Stomach (tissue), 9 donors: ENCODE results near the gene YARS1. TPM values are rescaled to one million over a fixed set of nuclear protein-coding genes. Genes with fewer than 3 reads are reported as not detected.

Source experiments
- DNase-seq, 2 donors: peaks; one replicate each; pipeline versions ENCODE4 v3.0.0 to v3.0.0-alpha.2; 2013 to 2019
- H3K27ac ChIP-seq, 5 donors: fragments of 200-600 bp in 4 of 5; sonication (generic) in 4 of 5; one replicate each; pipeline ENCODE4 v1.5.1; 2013 to 2019; ENCODE audit warnings: mild to moderate bottlenecking in 1 of 5, moderate library complexity in 1 of 5
- H3K27me3 ChIP-seq, 3 donors: fragments of 200-600 bp; sonication (generic); one replicate each; pipeline ENCODE4 v1.5.1; 2017 to 2019; ENCODE audit warnings: mixed run types in 1 of 3
- H3K36me3 ChIP-seq, 4 donors: fragments of 200-600 bp; sonication (generic); 1 replicate in 3 of 4; 2 replicates in 1 of 4; pipeline ENCODE4 v1.5.1; 2016 to 2019
- H3K4me1 ChIP-seq, 4 donors: fragments of 200-600 bp; sonication (generic); one replicate each; pipeline ENCODE4 v1.5.1; 2016 to 2019
- H3K4me3 ChIP-seq, 4 donors: fragments of 200-600 bp; sonication (generic) in 3 of 4; one replicate each; pipeline ENCODE4 v1.5.1; 2016 to 2019; ENCODE audit warnings: mild to moderate bottlenecking in 1 of 4
- H3K9me3 ChIP-seq, 4 donors: fragments of 200-600 bp; sonication (generic); one replicate each; pipeline ENCODE4 v1.5.1; 2016 to 2019
- CTCF ChIP-seq, 7 experiments: fragments of 450-650 bp in 4 of 7; fragments of 200-600 bp in 3 of 7; sonication (generic) in 3 of 7; IDR thresholded peaks; one replicate each; pipeline ENCODE4 v1.5.1; 2016 to 2019; ENCODE audit warnings: antibody characterized with exemption in 7 of 7, control low read depth in 2 of 7, mild to moderate bottlenecking in 1 of 7
- EP300 ChIP-seq: sonication (generic); formaldehyde crosslinking; IDR thresholded peaks from one replicate; pipeline ENCODE4 v1.6.1; 2017; ENCODE audit warnings: antibody characterized with exemption
- POLR2A ChIP-seq, 4 donors: fragments of 450-650 bp; IDR thresholded peaks; one replicate each; pipeline ENCODE4 v1.6.1; 2016; ENCODE audit warnings: antibody characterized with exemption in 4 of 4, control low read depth in 2 of 4, mild to moderate bottlenecking in 1 of 4, moderate library complexity in 1 of 4
- POLR2AphosphoS5 ChIP-seq, 3 donors: sonication (generic); formaldehyde crosslinking; IDR thresholded peaks; one replicate each; pipeline ENCODE4 v1.6.1; 2016; ENCODE audit warnings: antibody characterized with exemption in 3 of 3
- WGBS, 5 donors: extraction: QIAGEN DNeasy Blood & Tissue Kit in 3 of 5; methylation state at CpG; one replicate each; pipeline versions ENCODE4 v1.1.5 to v1.1.7; 2013 to 2018; 5-methylcytosine and 5-hydroxymethylcytosine counted together
- intact Hi-C: fragments of 100-400 bp; cut with DNase I; formaldehyde crosslinking; loops from one replicate; pipeline ENCODE4 v1.15.1; 2023; ENCODE audit warnings: low total_unique reads
- polyA plus RNA-seq, 3 donors: library from polyadenylated mRNA; stranded (reverse); fragments of 200-250 nt; gene quantifications; one replicate each; pipeline ENCODE4 v1.2.3, GENCODE V29; 2013
- total RNA-seq, 5 donors: library from RNA; depleted of rRNA; stranded (reverse); fragments of >200 nt; gene quantifications; one replicate each; pipeline versions ENCODE4 v1.1.0 to v1.2.3, GENCODE V29; 2014 to 2016
- donor health status: healthy with polysubstance abuse.
- donor health status: Bipolar disorder and iron deficiency.
- donor health status: healthy.

Gene YARS1
- total and polyA plus RNA-seq, 8 donors: 26.9 to 99.1 (median 55.4) TPM

- WGBS, 5 donors: 39 to 46% (median 41%) methylated on average over 2 of the region's 2 CpGs
- Histone ChIP-seq H3K27ac (peak overlapping the region; percentile 41 to 74 (median 56)), H3K9me3 (no peaks in the 10 kb centered on the region), H3K36me3 (peaks cover 54 to 100% (median 96%) of the 10 kb centered on the region in 4 donors), H3K4me1 (peaks cover 14 to 55% (median 39%) of the 10 kb centered on the region in 4 donors), H3K27me3 (no peaks in the 10 kb centered on the region), H3K4me3 (no peak overlapping the region)
- TF ChIP-seq CTCF (IDR thresholded peaks at IDR 0.05): no peak
- no peak for TF ChIP-seq EP300
- TF ChIP-seq POLR2A (IDR thresholded peaks at IDR 0.05): no peak
- TF ChIP-seq POLR2AphosphoS5 (IDR thresholded peaks at IDR 0.05): peak in 1 of 3 donors; percentile 10
- intact Hi-C loops: loop anchor here (5.0 kb wide), 1 partner anchor 63 kb away; no protein-coding TSS in a partner anchor
- DNase-seq: peak in 1 of 2 donors; percentile 81
Observed at GRCh38 chr1:32774950-32775634, 42.1 kb downstream of the YARS1 start.

GRCh38 chr1:32774464-32774808 is 42.7 kb downstream of the YARS1 start:
- Histone ChIP-seq H3K27ac (peak overlapping the region in 4 of 5 donors; percentile 46 to 74 (median 64)), H3K4me1 (peaks cover 14 to 62% (median 42%) of the 10 kb centered on the region in 4 donors), H3K36me3 (peaks cover 54 to 100% (median 96%) of the 10 kb centered on the region in 4 donors), H3K4me3 (no peak overlapping the region), H3K9me3 (no peaks in the 10 kb centered on the region), H3K27me3 (no peaks in the 10 kb centered on the region)
- DNase-seq: no peak
- TF ChIP-seq EP300: no peak
- intact Hi-C loops: loop anchor here (5.0 kb wide), 1 partner anchor 62 kb away; no protein-coding TSS in a partner anchor

GRCh38 chr1:32773764-32774463 is 43.2 kb downstream of the YARS1 start:
- intact Hi-C loops: loop anchor here (5.0 kb wide), 1 partner anchor 62 kb away; no protein-coding TSS in a partner anchor
- whole genome bisulfite sequencing, 5 donors: 71 to 84% (median 72%) methylated on average over 7 of the region's 7 CpGs

GRCh38 chr1:32773018-32773763 is 44.0 kb downstream of the YARS1 start:
- Histone ChIP-seq H3K27me3 (no peaks in the 10 kb centered on the region), H3K4me1 (peaks cover 21 to 74% (median 52%) of the 10 kb centered on the region in 4 donors), H3K4me3 (no peak overlapping the region), H3K36me3 (peaks cover 47 to 98% (median 93%) of the 10 kb centered on the region in 4 donors), H3K27ac (peak overlapping the region; percentile 12 to 74 (median 53)), H3K9me3 (no peaks in the 10 kb centered on the region)
- intact Hi-C loops: loop anchor here (5.0 kb wide), 1 partner anchor 61 kb away; no protein-coding TSS in a partner anchor
- 19 to 28% (median 19%) methylated on average over 9 of the region's 9 CpGs for WGBS, 5 donors
- DNase-seq: peak; percentile 90 to 93
- TF ChIP-seq POLR2AphosphoS5 (IDR thresholded peaks at IDR 0.05) (peak in 2 of 3 donors; percentile 24 to 87), EP300 (no peak), POLR2A (IDR thresholded peaks at IDR 0.05) (no peak), CTCF (IDR thresholded peaks at IDR 0.05) (peak in 5 of 7 experiments; percentile 87 to 97 (median 90))

More at GRCh38 chr1:32773764-32774463, 43.2 kb downstream of the YARS1 start:
- Histone ChIP-seq H3K27me3 (no peaks in the 10 kb centered on the region), H3K27ac (peak overlapping the region; percentile 12 to 74 (median 56)), H3K9me3 (no peaks in the 10 kb centered on the region), H3K36me3 (peaks cover 49 to 98% (median 93%) of the 10 kb centered on the region in 4 donors), H3K4me1 (peaks cover 14 to 67% (median 45%) of the 10 kb centered on the region in 4 donors), H3K4me3 (no peak overlapping the region)
- DNase-seq: no peak
- TF ChIP-seq POLR2A (IDR thresholded peaks at IDR 0.05) (no peak), POLR2AphosphoS5 (IDR thresholded peaks at IDR 0.05) (no peak), EP300 (no peak), CTCF (IDR thresholded peaks at IDR 0.05) (no peak)
